ENCODE data around the gene MSL3B. TPM values are rescaled to one million over a fixed set of nuclear protein-coding genes. Genes with fewer than 3 reads are reported as not detected.

The MSL3B gene

GRCh38 chr2:233816334-233816733, 51.9 kb downstream of the MSL3B start:
- intact Hi-C loops (cut with DNase I): no loop called here
- no peaks in the 10 kb centered on the region for H3K4me1 ChIP-seq
- H3K27ac ChIP-seq (replicated peaks in 1 of 4): no peak overlapping the region
- H3K9me3 ChIP-seq: no peaks in the 10 kb centered on the region
- H3K27me3 ChIP-seq: peaks cover 0 to 5% (median 0%) of the 10 kb centered on the region in 4 donors
- TF ChIP-seq EP300 (IDR thresholded peaks at IDR 0.05) (no peak), POLR2A (IDR thresholded peaks at IDR 0.05; ENCODE audit: low read depth) (no peak), POLR2AphosphoS5 (IDR thresholded peaks at IDR 0.05) (no peak), CTCF (IDR thresholded peaks at IDR 0.05) (no peak)
- no peak for DNase-seq (ENCODE audit: extremely low spot score)
- H3K4me3 ChIP-seq: no peak overlapping the region
- no peaks in the 10 kb centered on the region for H3K36me3 ChIP-seq
- 29% methylated on average over 2 of the region's 2 CpGs for WGBS

- H3K36me3 ChIP-seq: no peaks in the 10 kb centered on the region
- H3K9me3 ChIP-seq: no peaks in the 10 kb centered on the region
- TF ChIP-seq POLR2AphosphoS5 (IDR thresholded peaks at IDR 0.05): no peak
- TF ChIP-seq EP300 (IDR thresholded peaks at IDR 0.05): no peak
- no peak for TF ChIP-seq POLR2A (IDR thresholded peaks at IDR 0.05; ENCODE audit: low read depth)
- no peak for TF ChIP-seq CTCF (IDR thresholded peaks at IDR 0.05)
- no peak overlapping the region for H3K27ac ChIP-seq (replicated peaks in 1 of 4)
- H3K4me3 ChIP-seq: no peak overlapping the region
- H3K4me1 ChIP-seq: no peaks in the 10 kb centered on the region
- no peak for DNase-seq (ENCODE audit: extremely low spot score)
- 72% methylated on average over 6 of the region's 6 CpGs for WGBS
- intact Hi-C loops (cut with DNase I): no loop called here
- peaks cover 0 to 5% (median 0%) of the 10 kb centered on the region in 4 donors for H3K27me3 ChIP-seq
Observed at GRCh38 chr2:233815861-233816260, 52.3 kb downstream of the MSL3B start.

Other genes with a start within 250 kb of the MSL3B start
- not detected for gene UGT1A10, start 231.9 kb downstream of the MSL3B start, total RNA-seq
- gene UGT1A9, start 196.5 kb downstream of the MSL3B start, total RNA-seq: not detected
- gene UGT1A7, start 186.5 kb downstream of the MSL3B start, total RNA-seq: under 1 TPM in 1 of 4 donors, not detected in 3; 0.42 TPM
- gene UGT1A6, start 175.5 kb downstream of the MSL3B start, total RNA-seq: not detected
- gene UGT1A5, start 155.5 kb downstream of the MSL3B start, total RNA-seq: not detected
- gene UGT1A4, start 149.7 kb downstream of the MSL3B start, total RNA-seq: not detected
- not detected for gene UGT1A3, start 139.3 kb downstream of the MSL3B start, total RNA-seq
- gene UGT1A1, start 108.1 kb downstream of the MSL3B start, total RNA-seq: not detected
- not detected for gene MROH2A, start 90.1 kb downstream of the MSL3B start, total RNA-seq
- gene HJURP, start 13.9 kb downstream of the MSL3B start, total RNA-seq: under 1 TPM in 3 of 4 donors, not detected in 1; under 0.01 to 0.23 (median 0.19) TPM
- gene TRPM8, start 49.0 kb upstream of the MSL3B start, total RNA-seq: not detected
- gene SPP2, start 182.3 kb upstream of the MSL3B start, total RNA-seq: not detected

Data from esophagus muscularis mucosa (tissue), 4 donors.